ENCODE data around the gene CCNE1. TPM values are rescaled to one million over a fixed set of nuclear protein-coding genes. Genes with fewer than 3 reads are reported as not detected.
A peak's percentile ranks its signal among the peaks of the same experiment; 100 is the strongest.

The CCNE1 gene
- total and polyA plus RNA-seq, 10 of the 15 experiments (the other 5 are each of a cell fraction or from before 2014, with no cell fraction given) = 6.3 to 44.2 (median 35.8) TPM

DNA sequence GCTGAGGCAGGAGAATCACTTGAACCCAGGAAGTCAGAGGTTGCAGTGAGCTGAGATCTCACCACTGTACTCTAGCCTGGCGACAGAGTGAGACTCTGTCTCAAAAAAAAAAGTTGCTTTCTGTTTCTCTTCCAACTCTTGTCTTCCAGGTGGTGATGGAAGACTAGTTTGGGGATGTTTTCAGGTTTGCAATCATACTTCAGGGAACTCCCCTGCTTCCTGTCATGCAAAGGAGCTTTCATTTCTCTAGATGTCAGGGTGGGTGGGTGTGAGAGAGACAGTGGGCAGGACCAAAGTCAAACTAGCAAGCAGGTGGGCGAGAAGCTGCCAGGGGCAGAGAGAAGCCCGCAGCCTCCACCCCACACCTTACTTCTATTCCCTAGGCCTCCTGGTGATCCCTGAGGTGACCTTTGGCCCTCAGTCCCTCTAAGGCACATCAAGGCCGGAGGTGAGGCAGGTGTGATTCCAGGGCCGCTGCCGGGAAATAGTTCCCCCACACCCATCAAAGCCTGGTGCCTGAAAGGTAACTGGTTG is 25.7 kb downstream of the CCNE1 start (continued):
- TF ChIP-seq ELK1 (IDR thresholded peaks at IDR 0.05; ENCODE audit: low read depth, low read length) (no peak), EED (IDR thresholded peaks at IDR 0.05; ENCODE audit: low read depth) (peak; percentile 86), BRCA1 (IDR thresholded peaks at IDR 0.05; ENCODE audit: low read depth, low read length) (no peak), REST (IDR thresholded peaks at IDR 0.05; ENCODE audit: low read depth, low read length) (no peak), NR2C2 (IDR thresholded peaks at IDR 0.05; ENCODE audit: borderline replicate concordance, control insufficient read depth, insufficient read length, low read depth) (no peak), ASH2L (IDR thresholded peaks at IDR 0.05; ENCODE audit: borderline replicate concordance, low read depth) (no peak), ZNF592 (IDR thresholded peaks at IDR 0.05) (no peak), STAT3 (IDR thresholded peaks at IDR 0.05; ENCODE audit: low read depth, low read length) (no peak), FOXK2 (IDR thresholded peaks at IDR 0.05) (no peak), PAX5 (IDR thresholded peaks at IDR 0.05; ENCODE audit: borderline replicate concordance, low read depth, low read length) (no peak), JUNB (IDR thresholded peaks at IDR 0.05) (no peak), TCF12 (IDR thresholded peaks at IDR 0.05; ENCODE audit: low read depth, low read length) (peak; percentile 51; the same call in 1 of the 2 replicates), PML (IDR thresholded peaks at IDR 0.05; ENCODE audit: low read length) (no peak), SMARCA5 (IDR thresholded peaks at IDR 0.05) (0 out of 2 replicates have a peak, but pooled peaks have one; percentile 15), MEF2A (IDR thresholded peaks at IDR 0.05; ENCODE audit: insufficient read depth, low read depth, low read length) (no peak), BHLHE40 (IDR thresholded peaks at IDR 0.05; ENCODE audit: borderline replicate concordance in 1 of 2, low read depth in 2 of 2, low read length in 1 of 2) (peak; percentile 7 to 19; a peak in 1 of 4 replicates), SUPT20H (IDR thresholded peaks at IDR 0.05; ENCODE audit: borderline replicate concordance, control insufficient read depth, low read depth, low read length) (no peak)
- TF ChIP-seq, protein P1, sequence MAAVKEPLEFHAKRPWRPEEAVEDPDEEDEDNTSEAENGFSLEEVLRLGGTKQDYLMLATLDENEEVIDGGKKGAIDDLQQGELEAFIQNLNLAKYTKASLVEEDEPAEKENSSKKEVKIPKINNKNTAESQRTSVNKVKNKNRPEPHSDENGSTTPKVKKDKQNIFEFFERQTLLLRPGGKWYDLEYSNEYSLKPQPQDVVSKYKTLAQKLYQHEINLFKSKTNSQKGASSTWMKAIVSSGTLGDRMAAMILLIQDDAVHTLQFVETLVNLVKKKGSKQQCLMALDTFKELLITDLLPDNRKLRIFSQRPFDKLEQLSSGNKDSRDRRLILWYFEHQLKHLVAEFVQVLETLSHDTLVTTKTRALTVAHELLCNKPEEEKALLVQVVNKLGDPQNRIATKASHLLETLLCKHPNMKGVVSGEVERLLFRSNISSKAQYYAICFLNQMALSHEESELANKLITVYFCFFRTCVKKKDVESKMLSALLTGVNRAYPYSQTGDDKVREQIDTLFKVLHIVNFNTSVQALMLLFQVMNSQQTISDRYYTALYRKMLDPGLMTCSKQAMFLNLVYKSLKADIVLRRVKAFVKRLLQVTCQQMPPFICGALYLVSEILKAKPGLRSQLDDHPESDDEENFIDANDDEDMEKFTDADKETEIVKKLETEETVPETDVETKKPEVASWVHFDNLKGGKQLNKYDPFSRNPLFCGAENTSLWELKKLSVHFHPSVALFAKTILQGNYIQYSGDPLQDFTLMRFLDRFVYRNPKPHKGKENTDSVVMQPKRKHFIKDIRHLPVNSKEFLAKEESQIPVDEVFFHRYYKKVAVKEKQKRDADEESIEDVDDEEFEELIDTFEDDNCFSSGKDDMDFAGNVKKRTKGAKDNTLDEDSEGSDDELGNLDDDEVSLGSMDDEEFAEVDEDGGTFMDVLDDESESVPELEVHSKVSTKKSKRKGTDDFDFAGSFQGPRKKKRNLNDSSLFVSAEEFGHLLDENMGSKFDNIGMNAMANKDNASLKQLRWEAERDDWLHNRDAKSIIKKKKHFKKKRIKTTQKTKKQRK (IDR thresholded peaks at IDR 0.05; ENCODE audit: low read depth, low read length) = no peak
